Thoracic aorta (tissue), 2 donors: Measurements from ENCODE around the gene CHD2. TPM values are rescaled to one million over a fixed set of nuclear protein-coding genes. Genes with fewer than 3 reads are reported as not detected.
"Not testable (repeated sequence)": the region's sequence is repeated elsewhere in the genome, so short reads cannot be mapped to it uniquely, and the experiment has no call there.

Experiments used
- ATAC-seq: fragments of 150-250 bp; one replicate; pipeline ENCODE4 v1.8.0; 2017; ENCODE audit warnings: low read depth; ENCODE audit not compliant: insufficient number of reproducible peaks, low FRiP score
- DNase-seq: peaks from one replicate; pipeline ENCODE4 v3.0.0-alpha.2; 2020; ENCODE audit warnings: low spot score
- H3K27ac ChIP-seq, 2 donors: fragments of 200-600 bp; sonication (generic); 1 replicate in 1 of 2; 2 replicates in 1 of 2; pipeline ENCODE4 v1.5.1; 2016; ENCODE audit warnings: mild to moderate bottlenecking in 2 of 2, moderate library complexity in 2 of 2
- H3K27me3 ChIP-seq: fragments of 200-600 bp; sonication (generic); replicated peaks from 2 replicates; pipeline ENCODE4 v1.6.0; 2016; ENCODE audit warnings: mild to moderate bottlenecking; ENCODE audit not compliant: insufficient read depth
- H3K36me3 ChIP-seq: fragments of 200-600 bp; sonication (generic); one replicate; pipeline ENCODE4 v1.5.1; 2016
- H3K4me1 ChIP-seq, 2 donors: fragments of 200-600 bp; sonication (generic); 1 replicate in 1 of 2; 2 replicates in 1 of 2; pipeline versions ENCODE4 v1.5.1 to v1.6.0; 2016; ENCODE audit warnings: low read depth in 2 of 2, mild to moderate bottlenecking in 1 of 2; ENCODE audit not compliant: control insufficient read depth in 1 of 2
- H3K4me3 ChIP-seq: fragments of 200-600 bp; sonication (generic); 2 replicates; pipeline ENCODE4 v1.5.1; 2016; ENCODE audit warnings: mild to moderate bottlenecking
- H3K9me3 ChIP-seq: fragments of 200-600 bp; sonication (generic); 2 replicates; pipeline ENCODE4 v1.5.1; 2016
- total RNA-seq, 2 donors: library from RNA; depleted of rRNA; stranded (reverse); fragments of >200 nt; gene quantifications; one replicate each; pipeline versions ENCODE4 v1.1.0 to v1.2.3, GENCODE V29; 2016
- TF ChIP-seq, protein P1 (sequence below): fragments of 200-600 bp; sonication (generic); IDR thresholded peaks from one replicate; pipeline ENCODE4 v1.5.1; 2019; ENCODE audit warnings: antibody characterized with exemption

CHD2 gene
- total RNA-seq, 2 donors from 2014 or later, result 143 to 148 TPM

DNA sequence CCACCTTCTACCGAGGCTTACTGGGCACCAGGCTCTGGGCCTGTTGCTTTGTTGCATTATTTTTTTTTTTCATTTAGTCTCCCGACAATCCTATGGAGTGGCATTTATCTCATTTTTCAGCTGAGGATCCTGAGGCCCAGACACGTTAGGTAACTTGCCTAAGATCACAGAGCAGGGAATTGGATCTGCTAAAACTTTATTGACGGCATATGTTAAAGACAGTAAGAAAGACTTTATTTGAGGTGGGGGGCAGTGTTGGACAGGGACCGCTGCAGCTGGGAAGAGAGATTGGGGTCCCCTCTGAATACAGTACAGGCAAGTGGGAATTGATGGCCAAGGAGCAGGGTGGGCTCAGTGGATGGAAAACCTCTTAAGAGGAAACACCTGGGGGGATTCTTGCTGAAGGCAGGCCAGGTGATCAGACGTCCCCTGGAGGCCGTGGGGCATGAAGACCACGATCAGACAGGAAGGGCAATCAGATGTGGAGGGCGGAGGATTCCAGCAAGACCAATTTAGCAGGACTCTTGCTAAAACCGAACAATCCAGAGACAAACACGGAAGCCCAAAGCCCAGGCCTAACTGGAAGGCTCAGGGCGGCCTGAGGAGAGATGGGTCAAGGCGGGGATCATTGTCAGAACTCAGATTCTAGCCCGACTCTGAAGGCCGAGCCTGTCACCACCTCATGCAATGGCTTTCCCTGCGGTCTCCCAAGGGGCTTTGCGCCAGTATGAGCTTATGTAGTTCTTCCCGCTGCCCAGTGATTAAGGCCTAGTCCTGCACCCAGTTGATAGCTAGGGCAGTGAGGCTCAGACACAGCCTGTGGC, 135.2 kb downstream of the CHD2 start:
- Histone ChIP-seq H3K4me1 (peaks cover 3 to 22% of the 10 kb centered on the region in 2 donors), H3K36me3 (no peaks in the 10 kb centered on the region), H3K27ac (no peak overlapping the region), H3K4me3 (no peak overlapping the region), H3K27me3 (no peaks in the 10 kb centered on the region), H3K9me3 (no peaks in the 10 kb centered on the region)
- ATAC-seq, result no peak
- TF ChIP-seq, protein P1, sequence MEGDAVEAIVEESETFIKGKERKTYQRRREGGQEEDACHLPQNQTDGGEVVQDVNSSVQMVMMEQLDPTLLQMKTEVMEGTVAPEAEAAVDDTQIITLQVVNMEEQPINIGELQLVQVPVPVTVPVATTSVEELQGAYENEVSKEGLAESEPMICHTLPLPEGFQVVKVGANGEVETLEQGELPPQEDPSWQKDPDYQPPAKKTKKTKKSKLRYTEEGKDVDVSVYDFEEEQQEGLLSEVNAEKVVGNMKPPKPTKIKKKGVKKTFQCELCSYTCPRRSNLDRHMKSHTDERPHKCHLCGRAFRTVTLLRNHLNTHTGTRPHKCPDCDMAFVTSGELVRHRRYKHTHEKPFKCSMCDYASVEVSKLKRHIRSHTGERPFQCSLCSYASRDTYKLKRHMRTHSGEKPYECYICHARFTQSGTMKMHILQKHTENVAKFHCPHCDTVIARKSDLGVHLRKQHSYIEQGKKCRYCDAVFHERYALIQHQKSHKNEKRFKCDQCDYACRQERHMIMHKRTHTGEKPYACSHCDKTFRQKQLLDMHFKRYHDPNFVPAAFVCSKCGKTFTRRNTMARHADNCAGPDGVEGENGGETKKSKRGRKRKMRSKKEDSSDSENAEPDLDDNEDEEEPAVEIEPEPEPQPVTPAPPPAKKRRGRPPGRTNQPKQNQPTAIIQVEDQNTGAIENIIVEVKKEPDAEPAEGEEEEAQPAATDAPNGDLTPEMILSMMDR, result no peak
- DNase-seq, result no peak

DNA sequence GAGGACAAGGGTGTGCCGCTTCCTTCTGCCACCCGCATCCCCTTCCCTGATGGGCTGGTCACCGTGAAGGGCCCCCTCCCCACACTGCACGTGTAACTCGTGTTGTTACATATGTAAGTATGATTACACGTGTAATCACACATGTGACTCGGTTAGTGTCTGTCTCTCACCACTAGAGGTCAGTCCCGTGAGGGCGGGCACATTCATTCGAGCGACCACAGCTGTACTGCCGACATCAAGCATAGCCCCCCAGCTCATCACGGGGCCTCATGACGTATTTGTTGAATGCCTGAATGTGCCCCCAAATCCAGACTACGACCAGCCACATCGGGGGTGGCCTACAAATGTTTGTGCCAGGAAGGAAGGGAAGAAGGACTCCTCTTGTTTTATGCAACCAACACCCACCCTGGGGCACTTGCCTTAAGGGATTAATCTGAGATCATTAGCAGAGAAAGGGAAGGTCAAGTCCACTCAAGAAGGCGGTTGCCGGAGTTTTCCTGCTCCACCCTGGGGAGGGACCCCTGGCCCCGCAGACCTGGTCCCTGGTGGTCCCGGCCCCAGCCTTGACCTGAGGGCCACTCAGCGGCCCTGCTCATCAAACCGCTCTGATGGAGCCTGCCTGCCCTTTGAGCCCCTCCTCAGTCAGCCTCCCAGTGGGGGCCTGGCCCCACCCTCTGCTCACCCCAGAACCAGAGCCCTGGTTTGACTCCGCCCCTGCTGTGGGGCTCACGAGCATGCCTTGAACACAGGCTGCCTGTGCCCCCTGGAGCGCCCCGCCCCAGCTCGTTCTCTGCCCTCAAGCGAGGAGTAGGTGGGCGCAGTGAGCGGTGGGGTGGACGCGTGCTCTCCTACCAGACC, 136.1 kb downstream of the CHD2 start:
- H3K27me3 ChIP-seq, result no peaks in the 10 kb centered on the region
- ATAC-seq (no peak), DNase-seq (no peak)
- H3K4me3 ChIP-seq, result no peak overlapping the region
- H3K9me3 ChIP-seq, result no peaks in the 10 kb centered on the region
- TF ChIP-seq, protein P1, result peak; percentile 68
- no peak overlapping the region for H3K27ac ChIP-seq
- H3K36me3 ChIP-seq, result no peaks in the 10 kb centered on the region
- peaks cover 0 to 13% of the 10 kb centered on the region in 2 donors for H3K4me1 ChIP-seq

DNA sequence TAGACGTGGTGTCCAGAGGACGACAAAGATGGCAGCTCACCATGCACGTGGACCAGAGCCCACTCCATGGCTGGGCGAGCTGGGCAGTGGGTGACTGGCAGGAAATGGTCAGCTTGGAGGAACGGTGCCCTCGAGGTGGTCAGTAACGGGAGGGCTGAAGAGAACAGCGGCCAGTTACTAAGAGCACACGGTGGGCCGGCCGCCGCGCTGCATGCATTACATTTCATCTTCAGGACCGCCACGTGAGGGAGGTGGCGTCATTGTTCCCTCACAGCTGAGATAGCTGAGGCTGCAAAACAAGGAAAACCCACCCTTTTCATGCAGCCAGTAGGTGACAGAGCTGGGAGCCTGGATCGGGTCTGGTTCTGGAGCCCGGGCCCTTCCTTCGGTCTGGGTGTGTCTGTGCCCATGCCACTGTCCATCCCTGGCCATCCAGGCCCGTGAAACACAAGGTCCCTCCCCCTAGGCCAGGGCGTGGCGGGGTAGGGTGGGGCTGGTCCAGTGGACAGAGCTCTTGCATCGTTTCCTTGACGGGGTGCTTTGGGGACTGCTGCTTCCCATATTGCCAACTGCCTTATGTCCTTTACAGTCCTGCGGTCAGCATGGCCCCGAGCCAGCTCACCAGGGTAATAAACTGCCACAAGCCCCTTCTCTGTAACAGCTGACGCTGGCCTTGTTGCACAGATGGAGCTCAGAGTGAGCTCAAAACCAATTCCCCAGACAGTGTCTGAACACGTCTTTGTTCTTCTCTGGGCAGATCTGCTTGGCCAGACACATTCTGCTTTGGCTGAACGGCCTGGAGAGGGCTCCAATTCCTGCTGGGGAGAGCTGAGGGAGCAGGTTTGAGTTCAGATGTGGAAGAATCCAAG, 137.1 kb downstream of the CHD2 start:
- TF ChIP-seq, protein P1, result no peak
- H3K36me3 ChIP-seq, result no peaks in the 10 kb centered on the region
- H3K9me3 ChIP-seq, result no peaks in the 10 kb centered on the region
- no peak overlapping the region for H3K4me3 ChIP-seq
- DNase-seq (no peak), ATAC-seq (no peak)
- no peaks in the 10 kb centered on the region for H3K27me3 ChIP-seq
- peaks cover 0 to 12% of the 10 kb centered on the region in 2 donors for H3K4me1 ChIP-seq
- no peak overlapping the region for H3K27ac ChIP-seq

DNA sequence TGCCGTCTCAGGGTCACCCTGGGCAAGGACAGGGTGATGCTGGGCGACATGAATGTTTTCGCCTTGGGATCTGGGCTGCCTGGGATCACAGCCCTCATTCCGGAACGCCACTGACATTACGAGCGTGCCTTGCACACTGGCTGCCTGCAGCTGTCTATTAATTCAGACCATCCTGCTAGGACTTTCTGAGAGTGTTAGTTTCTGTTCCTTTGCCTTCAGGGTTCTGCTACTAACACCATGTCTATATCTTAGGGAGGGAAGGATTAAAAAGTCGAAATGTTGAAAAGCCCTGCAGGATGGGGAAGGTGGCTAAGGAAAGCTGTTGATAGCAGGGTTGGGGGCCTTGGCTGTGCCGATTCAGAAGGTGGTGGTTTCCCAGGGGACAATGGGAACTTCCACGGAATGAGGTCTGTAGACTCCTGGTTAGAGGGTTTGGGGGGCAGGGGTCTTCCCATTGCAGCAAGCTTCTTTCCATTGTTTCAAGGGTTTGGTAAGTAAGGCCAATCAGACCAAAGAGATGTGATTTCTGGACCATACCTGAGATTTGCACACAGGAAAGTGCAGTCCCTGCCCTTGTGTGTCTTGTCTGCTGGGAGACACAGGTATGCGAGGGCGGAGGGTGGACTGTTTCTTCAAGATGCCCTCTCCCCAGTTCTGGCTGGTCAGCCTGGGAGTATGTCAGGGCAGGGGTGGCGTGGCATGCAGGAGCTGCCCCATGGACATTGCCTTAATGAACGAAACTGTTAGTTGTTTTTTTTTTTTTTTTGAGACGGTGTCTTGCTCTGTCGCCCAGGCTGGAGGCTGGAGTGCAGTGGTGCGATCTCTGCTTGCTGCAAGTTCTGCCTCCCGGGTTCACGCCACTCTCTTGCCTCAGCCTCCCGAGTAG, 137.9 kb downstream of the CHD2 start:
- Histone ChIP-seq H3K27ac (no peak overlapping the region), H3K27me3 (no peaks in the 10 kb centered on the region), H3K9me3 (no peaks in the 10 kb centered on the region), H3K4me1 (peaks cover 0 to 12% of the 10 kb centered on the region in 2 donors), H3K4me3 (no peak overlapping the region), H3K36me3 (no peaks in the 10 kb centered on the region)
- TF ChIP-seq, protein P1, result no peak
- no peak for ATAC-seq
- DNase-seq, result no peak

DNA sequence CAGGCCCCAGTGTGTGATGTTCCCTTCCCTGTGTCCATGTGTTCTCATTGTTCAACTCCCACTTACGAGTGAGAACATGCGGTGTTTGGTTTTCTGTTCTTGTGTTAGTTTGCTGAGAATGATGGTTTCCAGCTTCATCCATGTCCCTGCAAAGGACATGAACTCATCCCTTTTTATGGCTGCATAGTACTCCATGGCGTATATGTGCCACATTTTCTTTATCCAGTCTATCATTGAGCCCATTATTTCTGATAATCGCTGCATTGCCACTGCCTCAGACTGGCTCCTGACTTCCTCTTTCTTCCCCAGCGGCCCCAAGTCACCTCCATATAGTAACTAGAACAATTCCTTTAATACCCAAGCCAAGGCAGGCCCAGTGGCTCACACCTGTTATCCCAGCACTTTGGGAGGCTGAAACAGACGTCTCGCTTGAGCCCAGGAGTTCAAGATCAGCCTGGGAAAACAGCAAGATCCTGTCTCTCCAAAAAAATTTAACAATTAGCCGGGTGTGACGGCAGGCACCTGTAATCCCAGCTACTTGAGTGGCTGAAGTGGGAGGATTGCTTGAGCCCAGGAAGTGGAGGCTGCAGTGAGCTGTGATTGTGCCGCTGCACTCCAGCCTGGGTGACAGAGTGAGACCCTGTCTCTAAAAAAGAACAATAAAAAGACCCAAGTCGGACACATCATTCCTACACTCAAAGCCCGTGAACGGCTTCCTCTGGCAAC, 139.6 kb downstream of the CHD2 start:
- H3K27me3 ChIP-seq, H3K27ac ChIP-seq, H3K4me3 ChIP-seq, DNase-seq, ATAC-seq, H3K9me3 ChIP-seq, H3K36me3 ChIP-seq: not testable (repeated sequence)
- H3K4me1 ChIP-seq, result peaks cover 0 to 15% of the 10 kb centered on the region in 2 donors
